ENCODE results near the gene CADPS. TPM values are rescaled to one million over a fixed set of nuclear protein-coding genes. Genes with fewer than 3 reads are reported as not detected.

Gene CADPS
- polyA plus RNA-seq, 3 donors, result not detected

- Histone ChIP-seq H3K27ac (ENCODE audit: low read depth in 1 of 2, low read length in 2 of 2) (no peak overlapping the region), H3K4me3 (replicated peaks in 1 of 3; ENCODE audit: low read depth in 2 of 3, low read length in 3 of 3) (no peak overlapping the region), H2AFZ (ENCODE audit: insufficient read depth, low read depth, low read length, poor library complexity, severe bottlenecking) (no peak overlapping the region), H3K27me3 (ENCODE audit: control insufficient read depth in 2 of 2, insufficient read depth in 2 of 2, low read length in 2 of 2) (no peaks in the 10 kb centered on the region), H4K20me1 (ENCODE audit: insufficient read depth, low read length) (no peaks in the 10 kb centered on the region), H3K79me2 (ENCODE audit: insufficient read depth, low read length) (no peaks in the 10 kb centered on the region), H3K4me2 (replicated peaks; ENCODE audit: extremely low read depth, low read length, poor library complexity, severe bottlenecking) (no peak overlapping the region), H3K4me1 (ENCODE audit: control insufficient read depth in 1 of 2, insufficient read depth in 2 of 2, low read length in 2 of 2) (no peaks in the 10 kb centered on the region), H3K36me3 (replicated peaks in 1 of 2; ENCODE audit: control insufficient read depth in 1 of 2, insufficient read depth in 2 of 2, low read length in 2 of 2) (no peaks in the 10 kb centered on the region), H3K9ac (ENCODE audit: insufficient read depth, low read length, poor library complexity, severe bottlenecking) (no peak overlapping the region), H3K9me3 (replicated peaks in 1 of 2; ENCODE audit: control insufficient read depth in 1 of 2, insufficient read depth in 1 of 2, low read length in 2 of 2) (no peaks in the 10 kb centered on the region)
- H3K27ac Mint-ChIP-seq, result no peak overlapping the region
- no CpG with 5 or more reads among the region's 2 CpGs for WGBS (ENCODE audit: insufficient coverage)
- no peak for DNase-seq
- peaks cover 0 to 8% (median 3%) of the 10 kb centered on the region in 3 donors for H3K27me3 Mint-ChIP-seq (ENCODE audit: low read depth in 3 of 3)
- no peak overlapping the region for H3K4me3 Mint-ChIP-seq
- TF ChIP-seq CTCF (IDR thresholded peaks at IDR 0.05), result no peak
- no peaks in the 10 kb centered on the region for H3K4me1 Mint-ChIP-seq
- H3K36me3 Mint-ChIP-seq, result no peaks in the 10 kb centered on the region
- intact Hi-C loops (cut with micrococcal nuclease), result no loop called here
- H3K9me3 Mint-ChIP-seq, result peaks cover 0 to 2% (median 0%) of the 10 kb centered on the region in 7 donors
Measured at GRCh38 chr3:62600033-62600432, 275.2 kb downstream of the CADPS start.

GRCh38 chr3:62597491-62597890 lies 277.7 kb downstream of the CADPS start:
- H4K20me1 ChIP-seq (ENCODE audit: insufficient read depth, low read length), result no peaks in the 10 kb centered on the region
- 100% methylated on average over 4 of the region's 4 CpGs for WGBS (ENCODE audit: insufficient coverage)
- H3K27ac Mint-ChIP-seq, result no peak overlapping the region
- no peaks in the 10 kb centered on the region for H3K9me3 ChIP-seq (replicated peaks in 1 of 2; ENCODE audit: control insufficient read depth in 1 of 2, insufficient read depth in 1 of 2, low read length in 2 of 2)
- H3K36me3 Mint-ChIP-seq, result no peaks in the 10 kb centered on the region
- H3K4me3 Mint-ChIP-seq, result no peak overlapping the region
- H3K36me3 ChIP-seq (replicated peaks in 1 of 2; ENCODE audit: control insufficient read depth in 1 of 2, insufficient read depth in 2 of 2, low read length in 2 of 2), result no peaks in the 10 kb centered on the region
- no peak overlapping the region for H2AFZ ChIP-seq (ENCODE audit: insufficient read depth, low read depth, low read length, poor library complexity, severe bottlenecking)
- no peaks in the 10 kb centered on the region for H3K79me2 ChIP-seq (ENCODE audit: insufficient read depth, low read length)
- TF ChIP-seq CTCF (IDR thresholded peaks at IDR 0.05), result no peak
- no peak for DNase-seq
- H3K9me3 Mint-ChIP-seq, result peaks cover 0 to 2% (median 0%) of the 10 kb centered on the region in 7 donors
- H3K27me3 ChIP-seq (ENCODE audit: control insufficient read depth in 2 of 2, insufficient read depth in 2 of 2, low read length in 2 of 2), result no peaks in the 10 kb centered on the region
- H3K27me3 Mint-ChIP-seq (ENCODE audit: low read depth in 3 of 3), result peaks cover 0 to 4% (median 0%) of the 10 kb centered on the region in 3 donors
- no peak overlapping the region for H3K9ac ChIP-seq (ENCODE audit: insufficient read depth, low read length, poor library complexity, severe bottlenecking)
- H3K4me1 ChIP-seq (ENCODE audit: control insufficient read depth in 1 of 2, insufficient read depth in 2 of 2, low read length in 2 of 2), result no peaks in the 10 kb centered on the region
- H3K4me3 ChIP-seq (replicated peaks in 1 of 3; ENCODE audit: low read depth in 2 of 3, low read length in 3 of 3), result no peak overlapping the region
- no peak overlapping the region for H3K27ac ChIP-seq (ENCODE audit: low read depth in 1 of 2, low read length in 2 of 2)
- H3K4me1 Mint-ChIP-seq, result no peaks in the 10 kb centered on the region
- intact Hi-C loops (cut with micrococcal nuclease), result no loop called here
- H3K4me2 ChIP-seq (replicated peaks; ENCODE audit: extremely low read depth, low read length, poor library complexity, severe bottlenecking), result no peak overlapping the region
